GM21723 (cell line): ENCODE results near the gene EIF4H.
"Not testable (repeated sequence)": the region's sequence is repeated elsewhere in the genome, so short reads cannot be mapped to it uniquely, and the experiment has no call there.

ENCODE experiments used
- ATAC-seq: cut with Tn5 transposase; IDR thresholded peaks from one replicate; pipeline ENCODE4 v1.9.1; 2021; ENCODE audit warnings: mild to moderate bottlenecking, moderate library complexity; ENCODE audit not compliant: unreplicated experiment

EIF4H gene

GRCh38 chr7:74173866-74174605 lies at the start of gene EIF4H:
EIF4H (plus strand) TSS chr7:74174356; CDS start chr7:74174384, 28 bp downstream.
- ATAC-seq = peak; percentile 81

- no peak for ATAC-seq
Measured at GRCh38 chr7:74126220-74126880, 47.8 kb upstream of the EIF4H start.

GRCh38 chr7:74129887-74130286 lies 44.3 kb upstream of the EIF4H start:
- ATAC-seq = no peak

- no peak for ATAC-seq
Measured at GRCh38 chr7:74130518-74130917, 43.6 kb upstream of the EIF4H start.

- ATAC-seq = no peak
Measured at GRCh38 chr7:74134117-74134620, 40.0 kb upstream of the EIF4H start.

GRCh38 chr7:74138334-74138867 lies 35.8 kb upstream of the EIF4H start:
- ATAC-seq = no peak

GRCh38 chr7:74138945-74139843 lies 35.0 kb upstream of the EIF4H start:
- ATAC-seq = no peak

GRCh38 chr7:74141705-74142104 lies 32.5 kb upstream of the EIF4H start:
- ATAC-seq = no peak

GRCh38 chr7:74143383-74143782 lies 30.8 kb upstream of the EIF4H start:
- ATAC-seq = no peak

GRCh38 chr7:74148491-74148890 lies 25.7 kb upstream of the EIF4H start:
- ATAC-seq = no peak

GRCh38 chr7:74149071-74149470 lies 25.1 kb upstream of the EIF4H start:
- no peak for ATAC-seq

GRCh38 chr7:74149603-74150002 lies 24.6 kb upstream of the EIF4H start:
- ATAC-seq = no peak

- no peak for ATAC-seq
Measured at GRCh38 chr7:74153736-74154135, 20.4 kb upstream of the EIF4H start.

GRCh38 chr7:74155810-74156395 lies 18.3 kb upstream of the EIF4H start:
- no peak for ATAC-seq

- ATAC-seq = no peak
Measured at GRCh38 chr7:74157605-74158004, 16.6 kb upstream of the EIF4H start.

GRCh38 chr7:74164985-74165456 lies 9.1 kb upstream of the EIF4H start:
- no peak for ATAC-seq

GRCh38 chr7:74165867-74166593 lies 8.1 kb upstream of the EIF4H start:
- no peak for ATAC-seq

- not testable (repeated sequence) for ATAC-seq
Measured at GRCh38 chr7:74167324-74167723, 6.8 kb upstream of the EIF4H start.

GRCh38 chr7:74173074-74173473 lies 1.1 kb upstream of the EIF4H start:
- ATAC-seq = no peak

- ATAC-seq = no peak
Measured at GRCh38 chr7:74173491-74173865, 678 bp upstream of the EIF4H start.
